ENCODE data around the gene ITGB1BP1. TPM values are rescaled to one million over a fixed set of nuclear protein-coding genes. Genes with fewer than 3 reads are reported as not detected.

ITGB1BP1 gene
- total and polyA plus RNA-seq, 2 of the 13 experiments (the other 11 are each of a cell fraction or from before 2014, with no cell fraction given) = 106 to 108 TPM

GRCh38 chr2:9423100-9423921 is at the start of gene ITGB1BP1, which contains the start of gene CPSF3 (continued):
- peak; percentile 68 for TF ChIP-seq CREM (IDR thresholded peaks at IDR 0.05)
- TF ChIP-seq CREM (CRISPR knock-in tag; IDR thresholded peaks at IDR 0.05) = 0 out of 2 replicates have a peak, but pooled peaks have one; percentile 7
- no peak for TF ChIP-seq ZNF550 (CRISPR knock-in tag; IDR thresholded peaks at IDR 0.05; ENCODE audit: borderline replicate concordance)
- peak; percentile 10; the same call in 1 of the 2 replicates for TF ChIP-seq GATA4 (IDR thresholded peaks at IDR 0.05; ENCODE audit: borderline replicate concordance, low read depth)
- no peak for TF ChIP-seq FOXA1 (IDR thresholded peaks at IDR 0.05)
- TF ChIP-seq FOXA1 (CRISPR knock-in tag; IDR thresholded peaks at IDR 0.05) = peak; percentile 43
- TF ChIP-seq PRDM15 (CRISPR knock-in tag; IDR thresholded peaks at IDR 0.05) = peak; percentile 100
- 0 out of 2 replicates have a peak, but pooled peaks have one; percentile 51 for TF ChIP-seq HNRNPL (IDR thresholded peaks at IDR 0.05; ENCODE audit: low read depth, low read length)
- TF ChIP-seq ZNF496 (CRISPR knock-in tag; IDR thresholded peaks at IDR 0.05; ENCODE audit: insufficient replicate concordance) = no peak
- no peak for TF ChIP-seq DDIT3 (CRISPR knock-in tag; IDR thresholded peaks at IDR 0.05)
- TF ChIP-seq ZNF7 (CRISPR knock-in tag; IDR thresholded peaks at IDR 0.05) = no peak; the same call in 1 of the 2 replicates
- no peak; the same call in 1 of the 2 replicates for TF ChIP-seq SMAD9 (CRISPR knock-in tag; IDR thresholded peaks at IDR 0.05)
- peak; percentile 85 for TF ChIP-seq CBFB (CRISPR knock-in tag; IDR thresholded peaks at IDR 0.05)
- TF ChIP-seq ZNF891 (CRISPR knock-in tag; IDR thresholded peaks at IDR 0.05) = no peak; the same call in 1 of the 2 replicates
- TF ChIP-seq, protein P1, sequence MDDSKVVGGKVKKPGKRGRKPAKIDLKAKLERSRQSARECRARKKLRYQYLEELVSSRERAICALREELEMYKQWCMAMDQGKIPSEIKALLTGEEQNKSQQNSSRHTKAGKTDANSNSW (CRISPR knock-in tag; IDR thresholded peaks at IDR 0.05; ENCODE audit: borderline replicate concordance) = no peak
- TF ChIP-seq DPF2 (CRISPR knock-in tag; IDR thresholded peaks at IDR 0.05; ENCODE audit: borderline replicate concordance, low read depth) = no peak
- TF ChIP-seq PITX1 (CRISPR knock-in tag; IDR thresholded peaks at IDR 0.05) = no peak; the same call in 1 of the 2 replicates
- TF ChIP-seq NRL (CRISPR knock-in tag; IDR thresholded peaks at IDR 0.05; ENCODE audit: borderline replicate concordance) = peak; percentile 17; the same call in 1 of the 2 replicates
- no peak for TF ChIP-seq NR2F6 (IDR thresholded peaks at IDR 0.05)
- peak; percentile 25; the same call in 1 of the 2 replicates for TF ChIP-seq NR2F6 (CRISPR knock-in tag; IDR thresholded peaks at IDR 0.05)
- TF ChIP-seq ZNF790 (CRISPR knock-in tag; IDR thresholded peaks at IDR 0.05; ENCODE audit: borderline replicate concordance) = peak; percentile 77; the same call in 1 of the 2 replicates
- TF ChIP-seq SIN3B (IDR thresholded peaks at IDR 0.05; ENCODE audit: low read length) = peak; percentile 66; the same call in 1 of the 2 replicates
- TF ChIP-seq IKZF1 (IDR thresholded peaks at IDR 0.05) = no peak
- TF ChIP-seq THYN1 (CRISPR knock-in tag; IDR thresholded peaks at IDR 0.05; ENCODE audit: borderline replicate concordance, low read depth) = no peak
- peak; percentile 88 for TF ChIP-seq POLR2AphosphoS5 (IDR thresholded peaks at IDR 0.05; ENCODE audit: low read depth, low read length)

Data from HepG2 (cell line).